ENCODE data around the gene WDR31.
"Not testable (repeated sequence)": the region's sequence is repeated elsewhere in the genome, so short reads cannot be mapped to it uniquely, and the experiment has no call there.

WDR31 gene

DNA sequence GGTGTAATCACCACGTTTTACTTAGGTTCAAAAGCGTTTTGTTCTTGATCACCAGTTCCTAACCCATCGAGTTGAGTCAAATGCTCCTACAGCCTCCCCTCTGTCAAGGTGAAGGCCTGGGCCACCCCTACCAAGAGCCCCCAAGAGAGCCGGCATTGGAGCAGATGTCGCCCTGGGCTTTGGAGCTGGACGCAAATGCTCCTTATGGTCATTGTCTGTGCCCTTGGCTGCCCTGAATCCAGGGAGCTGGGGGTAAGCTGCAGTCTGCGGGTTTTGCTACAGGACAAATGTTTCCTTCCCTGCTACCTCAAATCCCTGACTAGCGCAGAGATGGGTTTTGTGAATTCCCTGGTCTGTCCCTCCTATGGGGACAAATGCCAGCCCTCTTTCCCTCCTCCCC, 41.8 kb downstream of the WDR31 start:
- DNase-seq (ENCODE audit: low read depth), result no peak

DNA sequence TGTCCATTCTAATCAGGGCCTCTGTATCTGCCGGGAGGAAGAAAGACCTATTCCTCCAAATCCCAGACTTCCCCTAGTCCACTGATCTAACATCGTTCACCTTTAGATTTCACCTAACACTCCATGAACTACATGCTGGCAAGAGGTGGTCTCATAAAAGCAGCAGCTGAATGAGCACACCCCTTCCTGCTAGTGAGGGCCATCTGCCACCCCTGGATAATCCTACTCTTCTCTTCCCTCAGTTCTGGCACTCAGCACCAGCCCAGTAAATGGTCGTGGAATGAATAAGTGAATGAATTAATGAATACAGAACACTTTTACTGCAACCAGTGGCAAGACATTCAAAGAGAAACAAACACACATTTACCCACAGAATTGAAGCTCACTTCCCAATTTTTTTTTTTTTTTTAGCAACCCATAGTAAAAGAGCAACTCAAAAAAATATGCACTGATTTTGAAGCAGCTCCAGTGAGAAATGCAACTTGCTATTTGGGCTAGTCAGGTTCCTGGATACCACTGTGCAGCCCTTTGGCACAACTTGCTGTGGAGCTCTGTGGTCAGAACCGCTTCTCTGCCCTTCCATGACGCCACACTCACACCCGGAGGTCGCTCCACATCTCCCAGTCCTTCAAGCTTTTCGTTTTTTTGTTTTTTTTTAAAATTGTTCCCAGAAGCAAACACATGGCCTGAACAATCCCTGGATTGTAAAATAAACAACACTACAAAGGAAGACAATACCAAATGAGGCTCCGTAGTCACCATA, 43.1 kb downstream of the WDR31 start:
- DNase-seq (ENCODE audit: low read depth), result no peak

DNA sequence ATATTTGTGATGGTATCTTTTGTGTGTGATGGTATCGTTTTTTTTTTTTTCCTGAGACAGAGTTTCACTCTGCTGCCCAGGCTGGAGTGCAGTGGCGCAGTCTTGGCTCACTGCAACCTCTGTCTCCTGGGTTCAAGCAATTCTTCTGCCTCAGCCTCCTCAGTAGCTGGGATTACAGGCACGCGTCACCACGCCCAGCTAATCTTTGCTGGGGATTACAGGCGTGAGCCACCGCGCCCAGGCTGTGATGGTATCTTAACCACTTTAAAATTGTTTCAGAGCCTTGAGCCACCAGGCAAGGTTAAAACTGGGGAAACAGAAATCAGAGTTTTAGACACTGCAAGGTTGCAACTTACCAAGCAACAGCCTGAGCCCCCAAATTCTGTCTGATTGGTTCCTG, 43.8 kb downstream of the WDR31 start:
- DNase-seq (ENCODE audit: low read depth), result not testable (repeated sequence)

DNA sequence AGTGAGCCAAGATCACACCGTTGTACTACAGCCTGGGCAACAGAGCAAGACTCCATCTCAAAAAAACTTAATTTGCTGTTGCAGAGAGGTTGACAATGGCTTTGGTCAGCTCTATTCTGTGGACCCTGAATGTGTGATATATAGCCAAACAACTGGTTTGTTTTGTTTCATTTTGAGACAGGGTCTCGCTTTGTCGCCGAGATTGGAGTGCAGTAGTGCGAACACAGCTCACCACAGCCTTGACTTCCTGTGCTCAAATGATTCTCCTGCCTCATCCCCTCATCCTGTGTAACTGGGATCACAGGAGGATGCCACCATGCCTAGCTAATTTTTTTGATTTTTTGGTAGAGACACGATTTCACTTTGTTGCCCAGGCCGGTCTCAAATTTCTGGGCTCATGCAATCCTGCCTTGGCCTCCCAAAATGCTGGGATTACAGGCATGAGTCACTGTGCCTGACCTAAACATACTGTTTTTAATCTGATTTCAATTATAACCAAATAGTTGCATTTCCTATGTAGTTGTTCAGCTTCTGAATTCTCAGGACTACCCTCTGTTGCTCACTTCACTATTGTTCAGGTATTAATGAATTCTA, 46.7 kb downstream of the WDR31 start:
- DNase-seq (ENCODE audit: low read depth), result peak; percentile 25

DNA sequence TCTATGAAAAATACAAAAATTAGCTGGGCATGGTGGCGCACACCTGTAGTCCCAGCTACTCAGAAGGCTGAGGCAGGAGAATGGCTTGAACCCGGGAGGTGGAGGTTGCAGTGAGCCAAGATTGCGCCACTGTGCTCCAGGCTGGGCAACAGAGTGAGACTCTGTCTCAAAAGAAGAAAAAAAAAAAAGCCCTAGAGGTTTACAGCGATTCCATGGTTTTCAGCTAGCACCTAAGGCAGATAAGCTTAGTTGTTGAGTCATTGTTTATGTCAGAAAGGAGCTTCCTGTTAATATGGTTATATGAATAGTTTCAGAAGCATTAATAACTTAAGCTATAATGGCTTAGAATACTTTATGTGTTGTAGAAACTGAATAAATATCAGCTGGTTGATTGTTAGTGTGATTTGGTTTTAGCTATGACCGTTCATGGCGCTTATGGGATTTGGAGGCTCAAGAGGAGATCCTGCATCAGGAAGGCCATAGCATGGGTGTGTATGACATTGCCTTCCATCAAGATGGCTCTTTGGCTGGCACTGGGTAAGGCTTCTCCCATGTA, 49.9 kb downstream of the WDR31 start:
- no peak for DNase-seq (ENCODE audit: low read depth)

DNA sequence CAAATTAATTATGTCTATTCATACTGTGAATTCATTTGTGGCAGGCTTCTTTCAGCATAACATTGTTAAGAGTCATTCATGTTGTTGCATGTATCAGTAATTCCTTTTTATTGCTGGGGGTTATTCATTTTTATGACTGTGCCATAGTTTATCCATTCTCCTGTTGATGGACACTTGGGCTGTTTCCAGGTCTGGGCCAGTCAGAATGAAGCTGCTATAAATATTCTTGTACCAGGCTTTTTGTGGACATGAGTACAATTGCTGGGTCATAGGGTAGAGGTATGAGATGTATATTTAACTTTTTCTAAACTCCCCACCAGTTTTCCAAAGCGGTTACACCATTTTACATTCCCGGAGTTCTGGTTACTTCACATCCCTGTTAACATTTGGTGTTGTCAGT, 51.0 kb downstream of the WDR31 start:
- no peak for DNase-seq (ENCODE audit: low read depth)

DNA sequence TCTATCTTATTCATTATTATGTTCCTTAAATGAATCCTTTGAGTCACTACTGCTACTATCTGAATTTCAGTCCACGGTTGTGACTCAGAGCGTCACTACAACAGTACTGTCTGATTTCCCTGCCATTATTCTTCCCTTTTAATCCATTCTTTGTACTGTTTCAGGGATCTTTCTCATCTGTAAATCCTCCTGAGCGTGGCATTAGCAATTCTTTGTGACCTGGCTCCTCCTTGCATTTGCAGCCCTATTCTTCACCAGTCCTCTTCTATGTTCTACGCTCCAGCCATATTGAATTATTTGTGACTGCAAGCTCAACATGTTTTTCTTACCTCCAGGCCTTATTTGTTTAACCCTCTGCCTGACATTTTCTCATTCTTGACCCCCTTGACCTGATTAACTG, 58.7 kb downstream of the WDR31 start:
- DNase-seq (ENCODE audit: low read depth), result no peak

DNA sequence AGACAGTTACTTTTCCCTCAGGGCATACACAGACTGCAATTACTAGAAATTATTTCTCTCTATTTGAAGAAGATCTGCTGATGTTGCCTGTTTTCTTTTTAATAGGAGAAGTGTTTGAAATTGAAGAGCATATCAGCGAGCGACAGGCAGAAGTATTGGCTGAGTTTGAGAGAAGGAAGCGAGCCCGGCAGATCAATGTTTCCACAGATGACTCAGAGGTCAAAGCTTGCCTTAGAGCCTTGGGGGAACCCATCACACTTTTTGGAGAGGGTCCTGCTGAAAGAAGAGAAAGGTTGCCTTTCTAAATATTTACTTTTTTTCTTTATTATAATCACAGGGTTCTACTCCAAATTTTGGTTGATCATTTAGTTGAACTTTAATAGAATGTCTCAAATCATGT, 61.2 kb downstream of the WDR31 start:
- no peak for DNase-seq (ENCODE audit: low read depth)

DNA sequence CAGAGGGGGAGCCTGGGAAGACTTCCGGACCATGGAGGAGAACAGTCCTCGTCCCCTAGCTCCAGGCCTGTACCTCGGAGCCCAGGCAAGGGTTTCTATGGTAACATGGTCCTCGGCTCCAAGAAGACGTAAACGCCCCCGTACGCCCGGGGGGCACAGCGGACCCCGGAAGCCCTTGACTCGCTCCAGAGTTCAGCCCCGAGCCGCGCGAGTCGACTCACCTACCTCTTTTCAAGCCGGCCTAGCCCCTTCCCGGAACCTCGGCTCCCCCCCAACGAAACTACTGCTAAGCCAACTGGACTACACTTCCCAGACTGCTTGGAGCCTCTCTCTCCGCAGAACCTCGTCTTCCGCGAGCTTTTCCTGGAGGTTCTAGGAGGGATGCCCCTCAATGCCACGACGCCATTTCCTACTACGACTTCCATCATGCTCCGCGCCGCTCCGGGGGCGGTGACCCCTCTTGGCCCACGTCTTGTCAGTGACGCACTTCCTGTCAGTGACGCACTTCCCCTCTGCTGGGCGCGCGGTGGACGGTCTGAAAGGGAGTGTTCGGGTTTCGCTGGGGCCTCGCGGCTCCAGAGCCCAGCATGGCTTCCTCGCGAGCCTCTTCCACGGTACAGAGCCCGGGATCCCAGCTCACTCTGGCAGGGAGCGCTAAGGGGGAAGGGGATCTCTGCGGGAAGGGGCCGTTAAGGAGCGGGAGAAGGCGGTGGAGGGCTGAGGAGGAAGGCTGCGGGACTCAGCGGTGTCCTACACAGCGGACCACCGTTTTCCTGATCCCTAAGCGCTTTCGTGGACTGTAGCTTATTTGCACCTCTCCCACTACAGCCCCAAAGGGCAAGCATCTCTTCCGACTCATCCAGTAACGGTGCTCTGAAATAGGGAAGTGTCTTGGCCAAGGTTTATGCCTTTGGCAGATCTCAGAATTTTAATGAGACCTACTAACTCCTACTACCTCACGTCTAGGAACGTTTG, 64.6 kb downstream of the WDR31 start, which contains the start of the genes CDC26 and PRPF4:
Gene CDC26 (minus strand): TSS at position 416 of the 975 bp plus-strand sequence. CDS start 3,065 bp downstream, outside the sequence.
Gene PRPF4 (plus strand): TSS at position 502 of the 975 bp plus-strand sequence. CDS start 86 bp downstream, at position 588.
- peak; percentile 89 for DNase-seq (ENCODE audit: low read depth)

DNA sequence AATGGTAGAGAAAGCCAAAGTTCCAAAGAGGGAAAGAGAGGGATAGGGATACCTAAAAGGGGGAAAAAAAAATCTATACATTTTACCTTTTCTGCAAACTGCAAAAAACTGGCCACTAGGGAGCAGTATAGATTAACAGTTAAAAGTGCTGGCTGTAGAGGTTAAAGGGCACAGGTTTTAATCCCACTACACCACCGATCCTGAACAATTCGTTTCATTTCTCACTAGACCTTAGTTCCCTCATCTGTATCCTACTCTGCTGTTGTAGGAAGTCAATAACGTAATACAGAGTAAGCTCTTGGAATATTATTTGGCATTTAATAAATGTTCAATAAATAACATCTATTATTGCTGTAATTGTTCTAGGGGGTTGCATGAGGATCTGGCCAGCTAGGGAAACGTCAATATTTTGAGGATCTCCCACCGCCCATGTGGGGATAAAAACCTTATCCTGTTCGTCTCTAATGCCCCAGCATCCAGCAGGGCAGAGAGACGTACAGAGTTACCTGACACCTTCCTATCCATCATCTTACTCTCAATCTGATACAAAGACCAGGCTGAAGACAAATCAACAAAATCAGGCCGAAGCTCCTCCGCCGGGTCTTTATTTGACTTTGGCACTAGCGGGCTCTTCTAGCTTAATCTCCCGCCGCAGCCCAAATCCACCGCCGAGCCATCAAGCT, 65.5 kb downstream of the WDR31 start:
- peak; percentile 31 for DNase-seq (ENCODE audit: low read depth)

DNA sequence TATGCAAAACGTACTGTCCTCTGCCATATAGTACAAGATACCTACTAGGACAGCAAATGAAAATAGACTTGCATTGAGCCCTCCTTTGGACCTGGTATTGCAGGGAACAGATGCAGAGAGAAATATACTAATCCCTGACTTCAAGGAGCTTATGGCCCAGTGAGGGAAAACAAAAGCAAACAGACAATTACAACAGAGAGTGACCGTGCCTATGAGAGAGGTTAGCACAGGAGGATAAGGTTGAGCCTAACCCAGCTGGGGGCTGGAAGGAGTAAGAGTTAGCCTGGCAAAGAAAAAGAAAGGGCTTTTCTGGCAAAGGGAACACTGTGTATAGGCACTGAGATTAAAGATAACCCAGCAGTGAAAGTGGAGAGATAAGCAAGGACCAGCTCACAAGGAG, 70.2 kb downstream of the WDR31 start:
- no peak for DNase-seq (ENCODE audit: low read depth)

DNA sequence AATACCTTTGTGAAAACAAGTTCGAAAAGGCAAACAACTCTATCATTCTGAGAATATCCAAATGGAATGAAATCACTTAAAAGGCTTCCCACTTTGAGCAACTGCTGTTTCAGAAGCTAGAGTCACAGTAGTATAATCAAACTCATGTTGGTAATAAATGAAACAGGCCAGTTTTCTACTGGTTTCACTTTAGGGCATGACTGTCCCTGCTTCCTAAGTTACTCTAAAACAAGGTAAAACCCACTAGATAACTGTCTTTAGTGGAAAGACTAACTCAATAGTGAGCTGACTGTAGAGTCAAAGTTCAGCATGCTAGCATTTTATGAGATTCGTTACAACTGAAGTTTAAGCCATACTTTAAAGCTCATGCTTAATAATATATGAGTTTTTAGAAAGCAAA, 70.7 kb downstream of the WDR31 start:
- DNase-seq (ENCODE audit: low read depth), result no peak

DNA sequence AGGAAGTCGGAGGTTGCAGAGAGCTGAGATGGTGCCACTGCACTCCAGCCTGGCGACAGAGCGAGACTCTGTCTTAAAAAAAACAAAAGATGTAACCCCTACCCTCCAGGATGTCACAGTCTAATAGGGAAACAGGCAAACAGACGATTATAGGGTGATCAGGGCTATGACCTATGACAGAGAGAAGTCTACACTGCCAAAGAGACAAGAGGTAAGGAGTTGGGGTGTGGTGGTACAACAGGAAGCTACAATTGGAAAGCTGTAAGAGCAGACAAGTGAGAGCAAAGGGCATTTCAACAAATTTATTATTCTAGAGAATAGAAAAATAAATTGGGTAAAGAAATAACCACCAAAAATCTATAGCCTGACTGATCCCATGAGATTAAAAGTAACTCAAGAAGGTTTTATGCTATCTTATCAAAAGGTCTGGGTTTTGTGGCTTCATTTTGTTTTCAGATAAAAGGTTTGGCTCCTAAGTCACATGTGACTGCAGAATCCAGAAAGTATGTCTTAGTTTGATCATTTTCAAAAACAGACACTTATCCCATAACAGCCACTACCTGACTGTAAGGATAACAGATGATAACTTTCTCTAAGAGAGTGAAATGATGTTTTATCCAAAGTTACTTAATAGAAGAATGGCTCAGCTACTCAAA, 72.0 kb downstream of the WDR31 start:
- no peak for DNase-seq (ENCODE audit: low read depth)

DNA sequence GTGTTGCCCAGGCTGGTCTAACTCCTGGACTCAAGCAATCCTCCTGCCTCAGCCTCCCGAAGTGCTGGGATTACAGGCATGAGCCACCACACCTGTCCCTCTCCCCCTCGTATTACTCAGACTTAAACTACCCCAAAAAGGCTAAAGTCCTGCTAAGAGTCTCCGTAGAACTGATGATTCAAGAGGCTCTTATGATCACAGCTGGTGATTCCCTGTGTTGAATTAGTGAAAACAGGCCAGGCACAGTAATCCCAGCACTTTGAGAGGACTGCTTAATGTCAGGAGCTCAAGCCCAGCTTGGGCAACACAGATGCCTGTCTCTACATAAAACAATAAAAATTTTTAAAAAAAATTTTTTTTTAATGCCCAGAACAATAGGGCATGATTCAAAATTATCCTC, 73.9 kb downstream of the WDR31 start:
- no peak for DNase-seq (ENCODE audit: low read depth)

All from HS-5 (cell line).